ENCODE results near the gene BAZ2B.

GRCh38 chr2:159617100-159617499, 752 bp upstream of the BAZ2B start:
- no peak for TF ChIP-seq SNAI2 (CRISPR knock-in tag; IDR thresholded peaks at IDR 0.05)
- no peak for TF ChIP-seq PPARA (CRISPR knock-in tag; IDR thresholded peaks at IDR 0.05; ENCODE audit: borderline replicate concordance)
- no peak for TF ChIP-seq PATZ1 (CRISPR knock-in tag; IDR thresholded peaks at IDR 0.05; ENCODE audit: borderline replicate concordance)
- no peak for TF ChIP-seq CREB5 (CRISPR knock-in tag; IDR thresholded peaks at IDR 0.05; ENCODE audit: low read depth)
- no peak for TF ChIP-seq ZFP3 (CRISPR knock-in tag; IDR thresholded peaks at IDR 0.05)
- no peak for TF ChIP-seq RARB (CRISPR knock-in tag; IDR thresholded peaks at IDR 0.05)
- TF ChIP-seq ESRRG (CRISPR knock-in tag; IDR thresholded peaks at IDR 0.05), result no peak
- TF ChIP-seq TOX (CRISPR knock-in tag; IDR thresholded peaks at IDR 0.05; ENCODE audit: borderline replicate concordance), result no peak
- no peak for TF ChIP-seq ISL1 (CRISPR knock-in tag; IDR thresholded peaks at IDR 0.05)
- no peak for TF ChIP-seq ZNF565 (CRISPR knock-in tag; conservative IDR thresholded peaks at IDR 0.05; ENCODE audit: low read depth)
- TF ChIP-seq TSHZ2 (CRISPR knock-in tag; IDR thresholded peaks at IDR 0.05), result no peak
- TF ChIP-seq ZFP30 (CRISPR knock-in tag; IDR thresholded peaks at IDR 0.05), result no peak
- TF ChIP-seq ARNTL (CRISPR knock-in tag; IDR thresholded peaks at IDR 0.05; ENCODE audit: borderline replicate concordance, low read depth), result no peak

All from SK-N-SH treated with all-trans-retinoic acid at 6 μM for 48 hours (cell line).